Transverse colon (tissue), 4 donors: ENCODE data around the gene DKC1. TPM values are rescaled to one million over a fixed set of nuclear protein-coding genes. Genes with fewer than 3 reads are reported as not detected.
"Not testable (repeated sequence)": the region's sequence is repeated elsewhere in the genome, so short reads cannot be mapped to it uniquely, and the experiment has no call there.

ENCODE experiments used
- DNase-seq: peaks from one replicate; pipeline ENCODE4 v3.0.0-alpha.2; 2019
- H3K27ac ChIP-seq, 4 donors: fragments of 200-600 bp; sonication (generic); 2 replicates each; pipeline ENCODE4 v1.5.1; 2016 to 2018; ENCODE audit warnings: inconsistent platforms in 4 of 4
- H3K27me3 ChIP-seq: fragments of 200-600 bp; sonication (generic); 2 replicates; pipeline ENCODE4 v1.5.1; 2017; ENCODE audit warnings: inconsistent platforms
- H3K36me3 ChIP-seq, 4 donors: fragments of 200-600 bp; sonication (generic); 2 replicates each; pipeline ENCODE4 v1.5.1; 2017 to 2019; ENCODE audit warnings: inconsistent platforms in 4 of 4
- H3K4me1 ChIP-seq, 4 donors: fragments of 200-600 bp; sonication (generic); 2 replicates each; pipeline ENCODE4 v1.5.1; 2017 to 2020; ENCODE audit warnings: inconsistent platforms in 4 of 4
- H3K4me3 ChIP-seq, 4 donors: fragments of 200-600 bp; sonication (generic); 1 replicate in 1 of 4; 2 replicates in 3 of 4; pipeline versions ENCODE4 v1.5.1 to v1.6.1; 2017 to 2019; ENCODE audit warnings: inconsistent platforms in 4 of 4
- H3K9me3 ChIP-seq, 2 donors: fragments of 200-600 bp; sonication (generic); 2 replicates each; pipeline ENCODE4 v1.5.1; 2017 to 2019; ENCODE audit warnings: inconsistent platforms in 2 of 2
- CTCF ChIP-seq, 5 experiments: fragments of 200-600 bp in 3 of 5; fragments of 450-650 bp in 2 of 5; sonication (generic) in 3 of 5; IDR thresholded peaks; 1 replicate in 2 of 5; 2 replicates in 3 of 5; pipeline ENCODE4 v1.5.1; 2016 to 2017; ENCODE audit warnings: antibody characterized with exemption in 5 of 5, inconsistent platforms in 3 of 5, mild to moderate bottlenecking in 2 of 5, moderate library complexity in 1 of 5
- EP300 ChIP-seq: sonication (generic); formaldehyde crosslinking; IDR thresholded peaks from one replicate; pipeline ENCODE4 v1.6.1; 2017; ENCODE audit warnings: antibody characterized with exemption, low read depth
- POLR2A ChIP-seq: fragments of 450-650 bp; IDR thresholded peaks from one replicate; pipeline ENCODE4 v1.6.1; 2016; ENCODE audit warnings: antibody characterized with exemption, mild to moderate bottlenecking, moderate library complexity
- POLR2AphosphoS5 ChIP-seq, 3 donors: sonication (generic); formaldehyde crosslinking; IDR thresholded peaks; one replicate each; pipeline ENCODE4 v1.6.1; 2016; ENCODE audit warnings: antibody characterized with exemption in 3 of 3
- WGBS, 2 donors: methylation state at CpG; one replicate each; pipeline ENCODE4 v1.1.5; 2018; ENCODE audit warnings: low coverage in 1 of 2; 5-methylcytosine and 5-hydroxymethylcytosine counted together
- in situ Hi-C, 4 donors: fragments of 200-750 bp; cut with MboI; loops; one replicate each; pipeline versions ENCODE4 v1.15.0 to v1.15.1; 2017; ENCODE audit warnings: low sequenced_read_pairs in 3 of 4, low pct_ligation_motif_present in 1 of 4, low pct_unique_long_range_greater_than_20kb in 1 of 4
- intact Hi-C: fragments of 100-400 bp; cut with DNase I; formaldehyde crosslinking; loops from one replicate; pipeline ENCODE4 v1.15.1; 2023; ENCODE audit warnings: low total_unique reads
- total RNA-seq, 4 donors: library from RNA; depleted of rRNA; stranded (reverse); fragments of >200 nt; gene quantifications; one replicate each; pipeline ENCODE4 v1.1.0, GENCODE V29; 2016

DKC1 gene
- total RNA-seq, 4 donors from 2014 or later, result 12.7 to 134 (median 24.9) TPM

GRCh38 chrX:154813801-154814200 lies 51.1 kb downstream of the DKC1 start:
- no peaks in the 10 kb centered on the region for H3K9me3 ChIP-seq
- no peak overlapping the region for H3K27ac ChIP-seq
- H3K4me1 ChIP-seq, result no peaks in the 10 kb centered on the region
- in situ Hi-C loops (no loop called here), intact Hi-C loops (no loop called here)
- H3K4me3 ChIP-seq, result no peak overlapping the region
- WGBS, 2 donors, result 14% methylated on average over 1 of the region's 1 CpG; no CpG with 5 or more reads in 1 of the 2 donors
- no peaks in the 10 kb centered on the region for H3K27me3 ChIP-seq
- no peak for TF ChIP-seq EP300
- no peaks in the 10 kb centered on the region for H3K36me3 ChIP-seq
- no peak for DNase-seq

GRCh38 chrX:154815274-154815818 lies 52.7 kb downstream of the DKC1 start:
- in situ Hi-C loops (no loop called here), intact Hi-C loops (no loop called here)
- no peaks in the 10 kb centered on the region for H3K27me3 ChIP-seq
- no peaks in the 10 kb centered on the region for H3K36me3 ChIP-seq
- H3K4me3 ChIP-seq, result no peak overlapping the region
- no peak for DNase-seq
- no peaks in the 10 kb centered on the region for H3K9me3 ChIP-seq
- TF ChIP-seq EP300 (no peak), CTCF (IDR thresholded peaks at IDR 0.05) (no peak), POLR2AphosphoS5 (IDR thresholded peaks at IDR 0.05) (no peak), POLR2A (no peak)
- H3K4me1 ChIP-seq, result no peaks in the 10 kb centered on the region
- H3K27ac ChIP-seq, result no peak overlapping the region
- WGBS, 2 donors, result 44 to 58% methylated on average over 2 to 5 of the region's 5 CpGs

- H3K4me3 ChIP-seq, in situ Hi-C loops, DNase-seq, H3K36me3 ChIP-seq, H3K9me3 ChIP-seq, H3K27me3 ChIP-seq, H3K27ac ChIP-seq, intact Hi-C loops, H3K4me1 ChIP-seq: not testable (repeated sequence)
- 75 to 86% methylated on average over 1 to 4 of the region's 4 CpGs for WGBS, 2 donors
Measured at GRCh38 chrX:154816326-154816898, 53.7 kb downstream of the DKC1 start.

- H3K36me3 ChIP-seq, H3K9me3 ChIP-seq, H3K27ac ChIP-seq, H3K4me1 ChIP-seq, DNase-seq, intact Hi-C loops, H3K27me3 ChIP-seq, H3K4me3 ChIP-seq, in situ Hi-C loops: not testable (repeated sequence)
- WGBS, 2 donors, result 80 to 90% methylated on average over 1 to 19 of the region's 19 CpGs
Measured at GRCh38 chrX:154817048-154817618, 54.5 kb downstream of the DKC1 start.

- Histone ChIP-seq H3K4me1 (no peaks in the 10 kb centered on the region), H3K27me3 (no peaks in the 10 kb centered on the region), H3K4me3 (no peak overlapping the region), H3K27ac (no peak overlapping the region), H3K36me3 (no peaks in the 10 kb centered on the region), H3K9me3 (no peaks in the 10 kb centered on the region)
- no peak for DNase-seq
- in situ Hi-C loops (no loop called here), intact Hi-C loops (no loop called here)
- 72 to 80% methylated on average over 1 to 11 of the region's 11 CpGs for WGBS, 2 donors
- TF ChIP-seq EP300, result no peak
- TF ChIP-seq POLR2AphosphoS5 (IDR thresholded peaks at IDR 0.05), result no peak
- TF ChIP-seq POLR2A, result no peak
- no peak for TF ChIP-seq CTCF (IDR thresholded peaks at IDR 0.05)
Measured at GRCh38 chrX:154818916-154819770, 56.5 kb downstream of the DKC1 start.
